Thoracic aorta (tissue), 2 donors: ENCODE measurements around the gene CMTM7. TPM values are rescaled to one million over a fixed set of nuclear protein-coding genes. Genes with fewer than 3 reads are reported as not detected.

ENCODE experiments used
- ATAC-seq: fragments of 150-250 bp; one replicate; pipeline ENCODE4 v1.8.0; 2017; ENCODE audit warnings: low read depth; ENCODE audit not compliant: insufficient number of reproducible peaks, low FRiP score
- DNase-seq: peaks from one replicate; pipeline ENCODE4 v3.0.0-alpha.2; 2020; ENCODE audit warnings: low spot score
- H3K27ac ChIP-seq, 2 donors: fragments of 200-600 bp; sonication (generic); 1 replicate in 1 of 2; 2 replicates in 1 of 2; pipeline ENCODE4 v1.5.1; 2016; ENCODE audit warnings: mild to moderate bottlenecking in 2 of 2, moderate library complexity in 2 of 2
- H3K27me3 ChIP-seq: fragments of 200-600 bp; sonication (generic); replicated peaks from 2 replicates; pipeline ENCODE4 v1.6.0; 2016; ENCODE audit warnings: mild to moderate bottlenecking; ENCODE audit not compliant: insufficient read depth
- H3K36me3 ChIP-seq: fragments of 200-600 bp; sonication (generic); one replicate; pipeline ENCODE4 v1.5.1; 2016
- H3K4me1 ChIP-seq, 2 donors: fragments of 200-600 bp; sonication (generic); 1 replicate in 1 of 2; 2 replicates in 1 of 2; pipeline versions ENCODE4 v1.5.1 to v1.6.0; 2016; ENCODE audit warnings: low read depth in 2 of 2, mild to moderate bottlenecking in 1 of 2; ENCODE audit not compliant: control insufficient read depth in 1 of 2
- H3K4me3 ChIP-seq: fragments of 200-600 bp; sonication (generic); 2 replicates; pipeline ENCODE4 v1.5.1; 2016; ENCODE audit warnings: mild to moderate bottlenecking
- H3K9me3 ChIP-seq: fragments of 200-600 bp; sonication (generic); 2 replicates; pipeline ENCODE4 v1.5.1; 2016
- CTCF ChIP-seq: fragments of 200-600 bp; sonication (generic); IDR thresholded peaks from one replicate; pipeline ENCODE4 v1.5.1; 2019; ENCODE audit warnings: antibody characterized with exemption
- total RNA-seq, 2 donors: library from RNA; depleted of rRNA; stranded (reverse); fragments of >200 nt; gene quantifications; one replicate each; pipeline versions ENCODE4 v1.1.0 to v1.2.3, GENCODE V29; 2016

The CMTM7 gene
- total RNA-seq, 2 donors from 2014 or later = 10.3 to 21.5 TPM

GRCh38 chr3:32354362-32354778 is 37.3 kb upstream of the CMTM7 start:
- Histone ChIP-seq H3K9me3 (no peaks in the 10 kb centered on the region), H3K36me3 (no peaks in the 10 kb centered on the region), H3K27ac (no peak overlapping the region), H3K27me3 (no peaks in the 10 kb centered on the region), H3K4me1 (no peaks in the 10 kb centered on the region), H3K4me3 (no peak overlapping the region)
- no peak for DNase-seq
- TF ChIP-seq CTCF = no peak
- no peak for ATAC-seq

GRCh38 chr3:32355751-32356291 is 35.8 kb upstream of the CMTM7 start:
- TF ChIP-seq CTCF = no peak
- ATAC-seq = no peak
- H3K27me3 ChIP-seq = no peaks in the 10 kb centered on the region
- no peak overlapping the region for H3K4me3 ChIP-seq
- H3K4me1 ChIP-seq = no peaks in the 10 kb centered on the region
- no peak for DNase-seq
- no peaks in the 10 kb centered on the region for H3K9me3 ChIP-seq
- no peak overlapping the region for H3K27ac ChIP-seq
- H3K36me3 ChIP-seq = no peaks in the 10 kb centered on the region

GRCh38 chr3:32359766-32360492 is 31.7 kb upstream of the CMTM7 start:
- Histone ChIP-seq H3K4me3 (no peak overlapping the region), H3K27ac (no peak overlapping the region), H3K36me3 (no peaks in the 10 kb centered on the region), H3K27me3 (no peaks in the 10 kb centered on the region), H3K4me1 (no peaks in the 10 kb centered on the region), H3K9me3 (no peaks in the 10 kb centered on the region)
- DNase-seq (no peak), ATAC-seq (no peak)
- TF ChIP-seq CTCF = no peak

GRCh38 chr3:32360493-32360827 is 31.2 kb upstream of the CMTM7 start:
- no peak for ATAC-seq
- no peaks in the 10 kb centered on the region for H3K27me3 ChIP-seq
- DNase-seq = no peak
- no peaks in the 10 kb centered on the region for H3K9me3 ChIP-seq
- TF ChIP-seq CTCF = no peak
- no peaks in the 10 kb centered on the region for H3K36me3 ChIP-seq
- H3K4me3 ChIP-seq = no peak overlapping the region
- no peak overlapping the region for H3K27ac ChIP-seq
- no peaks in the 10 kb centered on the region for H3K4me1 ChIP-seq

- ATAC-seq = no peak
Observed at GRCh38 chr3:32366638-32367397, 24.8 kb upstream of the CMTM7 start.

More at GRCh38 chr3:32366638-32367397, 24.8 kb upstream of the CMTM7 start:
- no peaks in the 10 kb centered on the region for H3K36me3 ChIP-seq
- no peak overlapping the region for H3K4me3 ChIP-seq
- H3K9me3 ChIP-seq = no peaks in the 10 kb centered on the region
- H3K27me3 ChIP-seq = no peaks in the 10 kb centered on the region
- no peak overlapping the region for H3K27ac ChIP-seq
- no peak for DNase-seq
- no peaks in the 10 kb centered on the region for H3K4me1 ChIP-seq
- no peak for TF ChIP-seq CTCF
